ENCODE measurements around the gene DMD.

DMD gene

GRCh38 chrX:33204889-33205288, 6.5 kb downstream of the DMD start:
- Histone ChIP-seq H3K9me3 (ENCODE audit: insufficient read depth, low read depth, low read length) (no peaks in the 10 kb centered on the region), H3K36me3 (ENCODE audit: insufficient read depth, low read length) (no peaks in the 10 kb centered on the region), H3F3A (ENCODE audit: low read depth) (no peaks in the 10 kb centered on the region), H3K4me2 (ENCODE audit: low read depth, low read length, poor library complexity, severe bottlenecking) (no peak overlapping the region), H3K4me3 (ENCODE audit: low read length, poor library complexity, severe bottlenecking) (no peak overlapping the region), H4K20me1 (ENCODE audit: insufficient read depth, low read length, poor library complexity, severe bottlenecking) (no peaks in the 10 kb centered on the region), H3K9me2 (replicated peaks; ENCODE audit: low read depth, low read length) (no peaks in the 10 kb centered on the region), H3K4me1 (ENCODE audit: insufficient read depth, low read length, poor library complexity, severe bottlenecking) (no peaks in the 10 kb centered on the region), H3K79me2 (ENCODE audit: insufficient read depth, low read length) (no peaks in the 10 kb centered on the region), H3K27me3 (ENCODE audit: insufficient read depth, low read length, poor library complexity, severe bottlenecking) (no peaks in the 10 kb centered on the region), H2AFZ (ENCODE audit: low read length) (no peak overlapping the region), H3K9ac (ENCODE audit: low read depth, low read length, poor library complexity, severe bottlenecking) (no peak overlapping the region)
- TF ChIP-seq CTCF (conservative IDR thresholded peaks at IDR 0.05; ENCODE audit: low read length) (no peak), EZH2phosphoT487 (IDR thresholded peaks at IDR 0.05; ENCODE audit: borderline replicate concordance) (no peak)

GRCh38 chrX:33198561-33199279, 12.6 kb downstream of the DMD start:
- H3K4me3 ChIP-seq (ENCODE audit: low read length, poor library complexity, severe bottlenecking): no peak overlapping the region
- no peaks in the 10 kb centered on the region for H3K4me1 ChIP-seq (ENCODE audit: insufficient read depth, low read length, poor library complexity, severe bottlenecking)
- no peaks in the 10 kb centered on the region for H4K20me1 ChIP-seq (ENCODE audit: insufficient read depth, low read length, poor library complexity, severe bottlenecking)
- H2AFZ ChIP-seq (ENCODE audit: low read length): no peak overlapping the region
- H3K36me3 ChIP-seq (ENCODE audit: insufficient read depth, low read length): no peaks in the 10 kb centered on the region
- H3K27me3 ChIP-seq (ENCODE audit: insufficient read depth, low read length, poor library complexity, severe bottlenecking): no peaks in the 10 kb centered on the region
- H3K9ac ChIP-seq (ENCODE audit: low read depth, low read length, poor library complexity, severe bottlenecking): no peak overlapping the region
- no peaks in the 10 kb centered on the region for H3K9me3 ChIP-seq (ENCODE audit: insufficient read depth, low read depth, low read length)
- no peak overlapping the region for H3K4me2 ChIP-seq (ENCODE audit: low read depth, low read length, poor library complexity, severe bottlenecking)
- H3K9me2 ChIP-seq (replicated peaks; ENCODE audit: low read depth, low read length): no peaks in the 10 kb centered on the region
- H3K79me2 ChIP-seq (ENCODE audit: insufficient read depth, low read length): no peaks in the 10 kb centered on the region
- no peaks in the 10 kb centered on the region for H3F3A ChIP-seq (ENCODE audit: low read depth)
- TF ChIP-seq EZH2phosphoT487 (IDR thresholded peaks at IDR 0.05; ENCODE audit: borderline replicate concordance): no peak
- no peak for TF ChIP-seq CTCF (conservative IDR thresholded peaks at IDR 0.05; ENCODE audit: low read length)

- Histone ChIP-seq H3K4me3 (ENCODE audit: low read length, poor library complexity, severe bottlenecking) (no peak overlapping the region), H3K79me2 (ENCODE audit: insufficient read depth, low read length) (no peaks in the 10 kb centered on the region)
Observed at GRCh38 chrX:33195698-33196097, 15.7 kb downstream of the DMD start.

More at GRCh38 chrX:33195698-33196097, 15.7 kb downstream of the DMD start:
- no peak for TF ChIP-seq CTCF (conservative IDR thresholded peaks at IDR 0.05; ENCODE audit: low read length)
- no peak for TF ChIP-seq EZH2phosphoT487 (IDR thresholded peaks at IDR 0.05; ENCODE audit: borderline replicate concordance)
- Histone ChIP-seq H3K27me3 (ENCODE audit: insufficient read depth, low read length, poor library complexity, severe bottlenecking) (no peaks in the 10 kb centered on the region), H3K4me1 (ENCODE audit: insufficient read depth, low read length, poor library complexity, severe bottlenecking) (no peaks in the 10 kb centered on the region), H3K9me3 (ENCODE audit: insufficient read depth, low read depth, low read length) (no peaks in the 10 kb centered on the region), H2AFZ (ENCODE audit: low read length) (no peak overlapping the region), H3K36me3 (ENCODE audit: insufficient read depth, low read length) (no peaks in the 10 kb centered on the region), H3K4me2 (ENCODE audit: low read depth, low read length, poor library complexity, severe bottlenecking) (no peak overlapping the region), H4K20me1 (ENCODE audit: insufficient read depth, low read length, poor library complexity, severe bottlenecking) (no peaks in the 10 kb centered on the region), H3K9ac (ENCODE audit: low read depth, low read length, poor library complexity, severe bottlenecking) (no peak overlapping the region), H3K9me2 (replicated peaks; ENCODE audit: low read depth, low read length) (no peaks in the 10 kb centered on the region), H3F3A (ENCODE audit: low read depth) (no peaks in the 10 kb centered on the region)
